Trophoblast cell (in vitro differentiated cells and primary cell): Measurements from ENCODE around the gene PNPLA1.

Source experiments
- DNase-seq, 2 donors: peaks; one replicate each; pipeline ENCODE4 v3.0.0-alpha.2; 2016
- H2AFZ ChIP-seq: 2 replicates; pipeline ENCODE4 v1.6.1; 2013; ENCODE audit warnings: low read length, moderate library complexity, mild to moderate bottlenecking; ENCODE audit not compliant: insufficient read depth, poor library complexity
- H2AK5ac ChIP-seq: 2 replicates; pipeline ENCODE4 v1.6.1; 2013; ENCODE audit warnings: mild to moderate bottlenecking, low read length
- H2BK120ac ChIP-seq: 2 replicates; pipeline ENCODE4 v1.6.1; 2013; ENCODE audit warnings: low read length, mild to moderate bottlenecking, moderate library complexity; ENCODE audit not compliant: insufficient read depth, poor library complexity
- H2BK12ac ChIP-seq: 2 replicates; pipeline ENCODE4 v1.6.1; 2013; ENCODE audit warnings: mild to moderate bottlenecking, low read length, moderate library complexity
- H2BK5ac ChIP-seq: 2 replicates; pipeline ENCODE4 v1.6.1; 2013; ENCODE audit warnings: low read length, low read depth, moderate library complexity, mild to moderate bottlenecking; ENCODE audit not compliant: poor library complexity
- H3K14ac ChIP-seq: 2 replicates; pipeline ENCODE4 v1.6.1; 2013; ENCODE audit warnings: mild to moderate bottlenecking, low read length
- H3K18ac ChIP-seq: 2 replicates; pipeline ENCODE4 v1.6.1; 2013; ENCODE audit warnings: mild to moderate bottlenecking, low read length
- H3K23ac ChIP-seq: 2 replicates; pipeline ENCODE4 v1.6.1; 2013; ENCODE audit warnings: low read length
- H3K27ac ChIP-seq: 2 replicates; pipeline ENCODE4 v1.5.1; 2013; ENCODE audit warnings: low read depth, mild to moderate bottlenecking, inconsistent platforms, low read length, moderate library complexity
- H3K27me3 ChIP-seq: 2 replicates; pipeline ENCODE4 v1.6.1; 2013; ENCODE audit warnings: inconsistent platforms, mild to moderate bottlenecking, low read length, moderate library complexity; ENCODE audit not compliant: insufficient read depth
- H3K36me3 ChIP-seq, 2 experiments: 1 replicate in 1 of 2; 2 replicates in 1 of 2; pipeline ENCODE4 v1.6.1; 2013; ENCODE audit warnings: low read length in 2 of 2, mild to moderate bottlenecking in 2 of 2, moderate library complexity in 1 of 2; ENCODE audit not compliant: insufficient read depth in 2 of 2, control insufficient read depth in 1 of 2
- H3K4ac ChIP-seq: 2 replicates; pipeline ENCODE4 v1.6.1; 2013; ENCODE audit warnings: low read depth, mild to moderate bottlenecking, low read length, moderate library complexity
- H3K4me1 ChIP-seq, 2 experiments: 1 replicate in 1 of 2; 2 replicates in 1 of 2; pipeline ENCODE4 v1.6.1; 2013; ENCODE audit warnings: low read length in 2 of 2, mild to moderate bottlenecking in 2 of 2, moderate library complexity in 1 of 2; ENCODE audit not compliant: insufficient read depth in 2 of 2, control insufficient read depth in 1 of 2
- H3K4me2 ChIP-seq: 2 replicates; pipeline ENCODE4 v1.6.1; 2013; ENCODE audit warnings: inconsistent platforms, mild to moderate bottlenecking, low read length, moderate library complexity
- H3K4me3 ChIP-seq: 2 replicates; pipeline ENCODE4 v1.5.1; 2013; ENCODE audit warnings: mild to moderate bottlenecking, low read depth, low read length, inconsistent platforms
- H3K79me1 ChIP-seq: one replicate; pipeline ENCODE4 v1.6.1; 2013; ENCODE audit warnings: low read length
- H3K79me2 ChIP-seq: 2 replicates; pipeline ENCODE4 v1.6.1; 2013; ENCODE audit warnings: low read length, mild to moderate bottlenecking; ENCODE audit not compliant: control insufficient read depth, insufficient read depth, poor library complexity
- H3K9ac ChIP-seq: 2 replicates; pipeline ENCODE4 v1.6.1; 2013; ENCODE audit warnings: mild to moderate bottlenecking, low read length
- H3K9me3 ChIP-seq: 2 replicates; pipeline ENCODE4 v1.6.1; 2013; ENCODE audit warnings: low read depth, mild to moderate bottlenecking, control low read depth, inconsistent platforms, low read length; ENCODE audit not compliant: insufficient read depth
- H4K12ac ChIP-seq: 2 replicates; pipeline ENCODE4 v1.6.1; 2013; ENCODE audit warnings: low read depth, mild to moderate bottlenecking, low read length, moderate library complexity
- H4K8ac ChIP-seq: 2 replicates; pipeline ENCODE4 v1.6.1; 2013; ENCODE audit warnings: low read depth, mild to moderate bottlenecking, low read length, moderate library complexity
- H4K91ac ChIP-seq: one replicate; pipeline ENCODE4 v1.6.1; 2013; ENCODE audit warnings: low read depth, mild to moderate bottlenecking, low read length, moderate library complexity
- WGBS: extraction: QIAGEN DNeasy Blood & Tissue Kit; methylation state at CpG from one replicate; pipeline ENCODE4 v1.1.7; 2013; ENCODE audit warnings: missing lambda C conversion rate; ENCODE audit not compliant: insufficient read length, insufficient coverage; ENCODE audit errors: extremely low coverage; 5-methylcytosine and 5-hydroxymethylcytosine counted together

Gene PNPLA1

DNA sequence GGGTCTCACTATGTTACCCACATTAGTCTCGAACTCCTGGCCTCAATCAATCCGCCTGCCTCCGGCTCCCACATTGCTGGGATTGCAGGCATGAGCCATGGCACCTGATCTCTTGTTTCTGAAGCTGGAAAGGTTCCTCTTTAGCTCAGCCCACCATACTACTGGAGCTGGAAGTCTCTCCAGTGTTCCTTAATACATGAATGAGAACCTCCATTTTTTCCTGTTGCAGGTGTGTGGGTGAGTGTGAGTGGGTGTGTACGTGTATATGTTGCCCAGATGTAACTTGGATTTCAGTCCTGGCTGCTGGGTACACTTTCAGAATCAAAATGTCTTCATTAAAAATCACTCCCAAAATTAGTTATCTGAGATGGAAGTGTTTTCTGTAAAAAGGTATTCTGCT is 11.1 kb downstream of the PNPLA1 start:
- Histone ChIP-seq H2BK5ac (no peak overlapping the region), H2AFZ (no peak overlapping the region)

DNA sequence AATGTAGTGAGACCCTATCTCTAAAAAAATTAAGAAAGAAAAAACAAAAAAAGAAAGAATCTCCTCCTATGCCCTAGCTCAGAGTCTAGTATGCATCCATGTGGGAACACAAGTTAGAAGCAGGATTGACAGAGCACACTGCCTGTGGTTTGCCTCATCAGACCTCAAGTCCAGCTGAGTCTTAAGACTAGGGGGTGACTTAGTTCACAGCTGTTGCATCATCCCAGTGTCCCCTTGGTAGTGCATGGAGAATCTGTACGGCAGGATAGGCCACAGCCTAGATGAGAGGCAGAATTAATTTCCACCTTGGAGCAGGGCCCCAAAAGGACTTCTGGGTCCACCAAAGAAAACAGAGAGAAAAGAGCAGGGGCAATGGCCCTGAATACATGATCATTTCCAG is 13.7 kb downstream of the PNPLA1 start:
- Histone ChIP-seq H2AFZ (no peak overlapping the region), H3K4ac (no peak overlapping the region), H3K23ac (no peak overlapping the region), H3K14ac (no peak overlapping the region), H3K79me2 (no peaks in the 10 kb centered on the region), H3K4me1 (peaks cover 0 to 6% of the 10 kb centered on the region in 2 experiments), H4K12ac (no peak overlapping the region), H2AK5ac (no peak overlapping the region), H2BK12ac (no peak overlapping the region), H4K91ac (no peak overlapping the region), H2BK5ac (no peak overlapping the region), H3K4me2 (no peak overlapping the region), H3K4me3 (no peak overlapping the region), H3K9me3 (no peaks in the 10 kb centered on the region), H3K27ac (no peak overlapping the region), H2BK120ac (no peak overlapping the region), H3K18ac (no peak overlapping the region), H3K27me3 (no peaks in the 10 kb centered on the region), H4K8ac (no peak overlapping the region), H3K79me1 (no peaks in the 10 kb centered on the region), H3K36me3 (no peaks in the 10 kb centered on the region), H3K9ac (no peak overlapping the region)
- DNase-seq: no peak
- no CpG with 5 or more reads among the region's 1 CpG for WGBS

More for the DNA sequence above, 11.1 kb downstream of the PNPLA1 start:
- no peaks in the 10 kb centered on the region for H3K79me1 ChIP-seq
- no CpG with 5 or more reads among the region's 4 CpGs for WGBS
- H3K23ac ChIP-seq: no peak overlapping the region
- no peak for DNase-seq
- no peak overlapping the region for H3K9ac ChIP-seq
- no peaks in the 10 kb centered on the region for H3K27me3 ChIP-seq
- H3K27ac ChIP-seq: no peak overlapping the region
- H3K79me2 ChIP-seq: no peaks in the 10 kb centered on the region
- no peak overlapping the region for H3K4me3 ChIP-seq
- H4K91ac ChIP-seq: no peak overlapping the region
- H2BK120ac ChIP-seq: no peak overlapping the region
- H3K4me2 ChIP-seq: no peak overlapping the region
- no peak overlapping the region for H3K18ac ChIP-seq
- no peak overlapping the region for H3K4ac ChIP-seq
- no peak overlapping the region for H2BK12ac ChIP-seq
- no peaks in the 10 kb centered on the region for H3K9me3 ChIP-seq
- H4K8ac ChIP-seq: no peak overlapping the region
- H2AK5ac ChIP-seq: no peak overlapping the region
- H3K4me1 ChIP-seq: peaks cover 0 to 2% of the 10 kb centered on the region in 2 experiments
- no peak overlapping the region for H3K14ac ChIP-seq
- no peak overlapping the region for H4K12ac ChIP-seq
- no peaks in the 10 kb centered on the region for H3K36me3 ChIP-seq

- H3K14ac ChIP-seq: no peak overlapping the region
- H3K4me2 ChIP-seq: no peak overlapping the region
- no peak overlapping the region for H4K12ac ChIP-seq
- no peak overlapping the region for H2AK5ac ChIP-seq
- no peaks in the 10 kb centered on the region for H3K9me3 ChIP-seq
- H4K91ac ChIP-seq: no peak overlapping the region
- H3K4ac ChIP-seq: no peak overlapping the region
- H3K4me3 ChIP-seq: no peak overlapping the region
- H3K18ac ChIP-seq: no peak overlapping the region
- no peak overlapping the region for H2BK12ac ChIP-seq
- WGBS: no CpG with 5 or more reads among the region's 1 CpG
- H3K36me3 ChIP-seq: no peaks in the 10 kb centered on the region
- no peak overlapping the region for H2BK120ac ChIP-seq
- H3K27me3 ChIP-seq: no peaks in the 10 kb centered on the region
- no peaks in the 10 kb centered on the region for H3K79me1 ChIP-seq
- no peak overlapping the region for H3K9ac ChIP-seq
- H3K27ac ChIP-seq: no peak overlapping the region
- no peaks in the 10 kb centered on the region for H3K79me2 ChIP-seq
- DNase-seq: no peak
- H2BK5ac ChIP-seq: no peak overlapping the region
- no peak overlapping the region for H3K23ac ChIP-seq
- peaks cover 0 to 9% of the 10 kb centered on the region in 2 experiments for H3K4me1 ChIP-seq
- H2AFZ ChIP-seq: no peak overlapping the region
- H4K8ac ChIP-seq: no peak overlapping the region
Measured at GRCh38 chr6:36284359-36284758, 14.5 kb downstream of the PNPLA1 start.

DNA sequence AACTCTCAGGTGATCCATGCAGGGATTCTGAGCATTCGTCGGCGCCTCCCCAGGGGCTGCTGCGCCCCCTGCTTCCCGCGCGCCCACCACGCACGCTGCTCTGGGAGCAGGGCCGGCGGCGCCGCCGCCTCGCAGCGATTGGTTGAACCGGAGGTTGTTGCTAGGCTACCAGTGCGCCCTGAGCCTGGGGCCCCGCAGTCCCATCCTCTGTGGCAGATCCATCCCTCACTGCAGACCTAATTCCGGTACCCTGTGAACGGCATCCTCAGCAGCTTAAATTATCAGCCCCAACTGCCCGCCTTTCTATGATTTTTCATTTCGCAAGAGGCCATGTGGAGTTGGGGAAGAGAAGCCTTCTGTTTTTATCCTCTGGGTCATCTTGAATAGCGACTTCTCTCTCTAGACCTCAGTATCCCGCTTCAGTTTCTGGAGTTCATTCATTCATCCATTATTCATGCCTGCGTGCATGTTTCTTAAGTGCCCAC is 15.4 kb downstream of the PNPLA1 start:
- no peaks in the 10 kb centered on the region for H3K9me3 ChIP-seq
- H2BK120ac ChIP-seq: no peak overlapping the region
- no peak overlapping the region for H3K4ac ChIP-seq
- H3K79me1 ChIP-seq: no peaks in the 10 kb centered on the region
- H3K4me1 ChIP-seq: peaks cover 0 to 11% of the 10 kb centered on the region in 2 experiments
- no peaks in the 10 kb centered on the region for H3K36me3 ChIP-seq
- no peaks in the 10 kb centered on the region for H3K79me2 ChIP-seq
- H2BK12ac ChIP-seq: no peak overlapping the region
- no peak overlapping the region for H2BK5ac ChIP-seq
- no peak overlapping the region for H3K14ac ChIP-seq
- no peak overlapping the region for H3K4me3 ChIP-seq
- H4K91ac ChIP-seq: no peak overlapping the region
- H2AFZ ChIP-seq: no peak overlapping the region
- H3K27ac ChIP-seq: no peak overlapping the region
- no peak overlapping the region for H3K9ac ChIP-seq
- no peak overlapping the region for H4K12ac ChIP-seq
- H3K4me2 ChIP-seq: no peak overlapping the region
- no CpG with 5 or more reads among the region's 26 CpGs for WGBS
- H4K8ac ChIP-seq: no peak overlapping the region
- H2AK5ac ChIP-seq: no peak overlapping the region
- no peak overlapping the region for H3K18ac ChIP-seq
- DNase-seq: no peak
- H3K27me3 ChIP-seq: no peaks in the 10 kb centered on the region
- H3K23ac ChIP-seq: no peak overlapping the region
